NCI-H446 treated with DMSO at 0.1 percent for 48 hours (cell line): ENCODE data around the gene FOXO6.

Experiments used
- DNase-seq: peaks from one replicate; lab custom pipeline; 2025; lab: John Stamatoyannopoulos, UW

The FOXO6 gene

DNA sequence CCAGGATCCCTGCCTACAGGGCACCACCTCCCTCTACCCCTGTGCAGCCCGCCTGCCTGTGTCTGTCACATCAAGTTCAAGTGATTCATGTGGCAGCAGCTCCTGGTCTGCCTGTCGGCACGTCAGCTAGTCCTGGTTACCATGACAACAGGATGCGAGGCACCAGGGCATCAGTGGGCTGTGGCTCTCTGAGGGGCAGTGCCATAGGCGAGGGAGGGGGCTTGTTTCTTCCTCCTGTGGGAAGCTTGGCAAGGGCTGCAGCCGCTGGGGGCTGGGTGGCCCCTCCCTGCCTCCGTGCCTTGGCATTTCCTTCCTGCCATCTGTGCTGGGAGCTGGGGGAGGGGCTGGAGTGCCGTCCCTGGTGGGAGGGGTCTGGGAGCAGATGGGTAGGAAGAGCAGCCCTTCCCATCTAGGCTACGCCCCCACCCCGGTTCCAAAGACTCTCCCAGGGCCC, 43.1 kb downstream of the FOXO6 start:
- DNase-seq, result peak; percentile 99

DNA sequence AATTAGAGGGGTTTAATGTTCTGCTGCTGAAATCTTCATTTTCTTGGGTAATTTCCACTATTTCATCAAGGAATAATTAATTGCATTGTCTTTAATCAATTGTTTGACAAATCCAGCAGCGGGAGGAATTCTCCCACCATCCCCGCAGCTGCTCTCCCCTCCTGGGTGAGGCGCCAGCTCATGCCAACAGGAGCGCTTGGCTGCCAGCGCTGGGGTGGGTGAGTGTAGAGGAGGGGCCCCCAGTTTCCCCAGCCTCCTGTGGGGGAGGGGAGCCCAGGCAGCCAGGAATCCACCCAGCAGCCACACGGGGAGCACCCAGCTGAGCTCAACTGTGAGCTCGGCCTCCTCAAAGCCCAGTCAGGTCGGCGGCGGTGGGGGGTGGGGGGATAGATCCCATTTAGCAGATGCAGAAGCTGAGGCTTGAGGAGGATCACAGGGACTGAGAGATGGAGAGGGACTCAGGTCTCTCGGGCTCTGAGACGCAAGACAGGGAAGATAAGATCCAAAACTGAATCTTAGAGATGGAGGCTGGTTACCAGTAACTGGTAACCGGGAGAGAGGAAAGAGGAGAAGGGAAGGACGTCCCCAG, 46.5 kb downstream of the FOXO6 start:
- DNase-seq, result no peak

DNA sequence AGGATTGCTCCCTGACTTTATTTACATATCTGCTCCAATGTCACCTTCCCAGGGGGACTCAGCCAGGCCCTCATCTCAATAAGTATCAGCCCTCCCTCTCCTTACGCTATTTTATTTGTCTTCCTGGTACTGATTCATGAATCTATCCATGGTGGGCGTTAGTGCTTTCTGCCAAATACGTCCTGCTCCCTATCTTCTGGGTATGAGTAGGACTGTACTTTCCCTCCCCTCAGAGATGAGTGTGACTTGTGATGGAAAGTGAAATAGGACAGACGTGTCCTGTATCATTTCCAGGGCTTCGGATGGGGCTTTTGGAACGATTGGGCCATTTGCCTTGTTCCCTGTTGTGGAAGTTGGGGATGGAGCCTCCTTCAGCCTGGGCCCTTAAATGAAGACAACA, 47.5 kb downstream of the FOXO6 start:
- no peak for DNase-seq

DNA sequence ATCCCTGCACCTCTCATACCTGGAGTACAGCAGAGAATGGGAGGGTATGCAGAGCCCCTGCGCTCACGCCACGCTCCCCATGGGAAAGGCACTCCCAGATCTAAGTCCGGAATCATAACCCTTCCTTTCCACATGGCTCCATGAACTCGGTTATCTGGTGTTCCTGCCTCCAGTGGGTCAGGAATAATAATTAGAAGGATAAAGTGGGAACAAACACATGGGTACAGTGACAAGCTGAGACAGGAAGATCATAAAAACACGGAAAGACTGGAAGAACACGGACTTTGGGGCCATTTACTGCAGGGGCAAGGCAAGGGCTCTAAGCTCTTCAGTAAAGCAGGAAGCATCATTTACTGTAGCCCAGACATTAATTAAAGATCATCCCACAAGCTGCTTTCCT, 48.6 kb downstream of the FOXO6 start:
- DNase-seq, result no peak

DNA sequence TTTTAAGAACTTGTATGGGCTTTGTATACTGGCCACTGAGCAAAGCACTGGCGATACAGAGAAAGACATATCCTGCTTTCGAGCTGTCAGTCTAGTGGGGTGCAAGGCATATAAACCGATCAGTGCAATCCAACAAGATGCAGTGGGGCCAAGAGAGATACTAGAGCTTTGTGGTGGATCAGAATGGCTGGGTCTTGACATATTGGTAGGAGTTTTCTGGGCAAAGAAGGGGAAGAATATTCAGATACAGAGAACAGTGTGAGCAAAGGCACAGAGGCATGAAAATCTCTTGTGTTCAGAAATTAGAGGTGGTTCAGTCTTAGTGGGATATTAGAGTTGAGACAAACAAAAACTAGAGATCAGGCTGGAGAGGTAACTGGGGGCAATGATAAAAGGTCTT, 49.2 kb downstream of the FOXO6 start:
- no peak for DNase-seq

DNA sequence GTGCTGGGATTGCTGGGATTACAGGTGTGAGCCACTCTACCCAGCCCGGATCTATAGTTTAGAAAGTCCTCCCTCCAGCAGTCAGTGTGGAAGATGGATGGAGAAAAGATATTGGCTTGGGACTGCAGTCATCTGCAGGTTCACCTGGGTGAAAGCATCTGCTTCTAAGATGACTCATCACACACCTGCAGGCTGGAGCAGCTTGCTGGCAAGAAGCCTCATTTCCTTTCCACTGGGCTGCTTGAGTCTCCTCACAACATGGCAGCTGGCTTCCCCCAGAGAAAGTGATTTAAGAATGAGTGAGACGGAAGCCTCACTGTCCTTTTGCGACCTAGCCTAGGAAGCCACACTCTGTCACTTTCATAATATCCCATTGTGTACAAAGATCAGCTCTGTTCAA, 50.0 kb downstream of the FOXO6 start:
- DNase-seq, result no peak

DNA sequence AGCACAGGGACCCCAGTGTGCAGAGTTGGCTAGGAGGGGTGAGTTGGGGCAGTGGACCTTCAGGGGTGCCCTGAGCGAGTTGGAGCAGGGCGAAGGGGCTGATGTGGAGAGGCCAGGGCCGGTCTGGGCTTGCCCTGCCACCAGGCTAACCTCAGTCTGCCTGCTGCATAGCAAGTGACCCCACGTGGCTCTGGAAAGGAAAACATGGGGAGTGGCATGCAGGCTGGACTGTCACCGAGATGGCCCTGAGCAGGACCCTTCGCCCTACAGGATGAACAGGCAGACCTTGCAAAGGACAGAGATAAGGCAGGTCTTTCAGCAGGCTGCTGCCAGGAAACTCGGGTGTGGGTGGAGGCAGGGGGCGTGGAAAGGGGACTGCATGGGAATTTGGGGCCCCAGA, 51.5 kb downstream of the FOXO6 start:
- DNase-seq, result no peak

DNA sequence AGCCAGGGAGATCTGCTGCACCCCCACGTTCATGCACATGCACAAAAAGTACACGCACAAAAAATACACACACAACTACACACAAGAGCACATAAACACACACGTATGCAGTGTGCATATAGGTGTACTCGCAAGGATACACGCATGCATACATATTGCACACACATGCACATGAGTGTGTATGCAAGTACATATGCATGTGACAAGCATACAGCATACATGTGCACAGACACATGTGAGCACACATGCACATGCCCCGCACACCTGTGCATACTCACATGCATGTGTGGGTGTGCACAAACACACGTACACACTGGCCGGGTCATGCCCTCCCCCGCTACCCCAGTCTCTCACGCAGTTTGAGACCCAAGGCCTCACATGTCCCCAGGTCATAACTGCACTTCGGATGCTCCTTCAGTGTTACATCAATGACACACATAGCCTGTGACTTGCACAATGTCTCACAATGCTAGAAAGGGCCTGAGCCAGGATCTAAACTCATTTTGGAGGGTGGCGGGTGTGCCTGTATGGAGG, 52.6 kb downstream of the FOXO6 start:
- no peak for DNase-seq

DNA sequence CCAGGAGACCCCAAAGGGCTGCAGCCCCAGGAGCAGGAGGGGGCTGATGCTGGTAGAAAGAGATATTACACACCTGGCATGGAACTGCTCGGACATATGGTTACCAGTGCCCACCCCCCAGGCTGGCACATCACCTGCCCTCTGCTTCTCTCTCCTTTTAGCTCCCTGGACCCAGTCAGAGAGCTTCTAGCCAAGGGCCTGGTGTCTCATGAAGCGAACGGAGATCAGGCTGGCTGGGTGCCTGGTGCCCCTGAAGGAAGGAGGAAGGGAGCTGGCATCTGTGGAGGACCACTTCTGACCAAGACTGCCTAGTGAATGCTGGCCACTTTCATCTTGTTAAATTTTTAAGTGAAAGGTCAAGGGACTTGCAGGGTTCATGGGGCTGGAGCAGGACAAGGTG, 53.1 kb downstream of the FOXO6 start:
- peak; percentile 40 for DNase-seq

DNA sequence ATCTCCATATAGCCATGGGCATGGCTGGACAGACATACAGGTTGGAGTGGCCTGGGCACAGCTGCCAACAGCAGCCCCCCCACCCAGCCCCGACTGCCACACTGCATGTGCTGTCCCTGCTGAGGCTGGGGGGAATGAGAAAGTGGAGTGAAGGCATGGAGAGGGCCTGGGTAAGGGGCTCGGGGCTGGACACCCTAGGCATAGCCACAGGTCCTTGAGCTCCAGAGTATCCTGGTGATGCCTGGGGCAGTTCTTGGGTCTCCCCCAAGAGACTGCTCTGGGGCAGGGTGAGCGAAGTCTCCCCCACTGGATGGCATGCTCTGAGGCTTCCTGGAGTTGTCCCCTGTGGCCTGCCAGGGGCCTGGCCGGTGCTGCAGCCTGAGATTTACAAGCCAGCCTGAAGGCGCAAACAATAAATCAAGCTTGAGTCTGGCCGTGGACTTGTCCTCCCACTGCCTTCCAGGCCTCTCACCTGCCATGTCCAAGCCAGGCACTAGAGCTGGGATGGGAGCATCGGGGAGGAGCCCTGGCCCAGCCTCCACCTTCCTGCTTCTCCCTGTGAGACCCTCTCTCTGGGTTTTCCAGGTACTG, 53.6 kb downstream of the FOXO6 start:
- no peak for DNase-seq

DNA sequence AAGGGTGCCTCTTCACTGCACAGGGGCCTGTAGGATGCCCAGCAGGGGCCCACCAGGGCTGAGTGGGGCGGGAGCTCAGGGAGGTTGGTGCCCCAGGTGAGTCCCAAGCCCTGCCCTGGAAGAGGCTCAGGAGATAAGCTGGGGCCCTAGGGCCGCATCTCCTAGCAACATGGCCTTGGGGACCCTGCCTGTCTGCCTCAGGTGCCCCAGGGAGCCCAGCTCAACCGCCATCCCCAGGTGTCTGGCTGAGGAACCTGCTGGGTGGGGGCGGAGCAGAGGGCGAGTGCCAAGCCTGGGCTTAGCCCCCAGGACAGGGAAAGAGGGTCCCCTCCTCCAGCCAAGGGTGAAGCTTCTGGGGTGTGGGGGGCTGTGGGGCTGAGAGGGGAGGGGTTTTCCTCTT, 54.8 kb downstream of the FOXO6 start:
- no peak for DNase-seq

DNA sequence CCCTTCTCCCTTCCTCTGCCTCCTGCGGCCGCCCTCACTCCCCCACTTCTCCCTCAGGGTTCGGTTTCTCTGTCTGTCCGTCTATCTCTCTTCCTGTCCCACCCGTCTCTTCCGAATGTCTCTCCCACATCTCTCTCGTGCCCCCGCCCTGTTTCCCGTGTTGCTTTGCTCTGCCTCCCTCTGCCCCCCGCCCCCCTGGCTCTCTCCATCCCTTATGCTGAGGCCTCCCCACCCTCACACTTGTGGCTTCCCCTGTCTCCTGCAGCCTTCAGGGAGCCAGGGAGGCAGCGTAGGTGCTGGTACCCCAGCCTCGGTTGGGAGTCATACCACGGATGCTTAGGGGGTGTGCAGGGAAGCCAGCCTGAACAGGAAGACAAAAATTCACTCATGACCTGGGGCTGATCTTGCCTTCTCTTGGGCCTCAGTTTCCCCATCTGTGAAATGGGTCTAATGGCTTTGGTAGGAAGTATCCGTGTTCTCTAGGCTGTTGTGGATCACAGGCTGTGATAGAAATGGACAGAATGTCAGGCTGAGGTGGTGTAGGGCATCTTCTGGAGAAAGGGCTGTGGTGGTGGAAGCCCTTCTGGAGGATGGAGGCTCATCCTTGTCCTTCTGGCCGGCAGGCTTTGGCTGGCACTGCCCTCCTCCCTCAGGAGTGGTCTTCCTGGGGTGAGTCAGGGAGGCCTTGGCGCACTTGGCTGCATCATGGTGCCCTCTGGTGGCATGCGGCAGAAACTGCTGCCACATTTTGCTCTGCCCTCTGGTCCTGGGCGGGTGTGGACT, 55.5 kb downstream of the FOXO6 start:
- DNase-seq, result peak; percentile 56

DNA sequence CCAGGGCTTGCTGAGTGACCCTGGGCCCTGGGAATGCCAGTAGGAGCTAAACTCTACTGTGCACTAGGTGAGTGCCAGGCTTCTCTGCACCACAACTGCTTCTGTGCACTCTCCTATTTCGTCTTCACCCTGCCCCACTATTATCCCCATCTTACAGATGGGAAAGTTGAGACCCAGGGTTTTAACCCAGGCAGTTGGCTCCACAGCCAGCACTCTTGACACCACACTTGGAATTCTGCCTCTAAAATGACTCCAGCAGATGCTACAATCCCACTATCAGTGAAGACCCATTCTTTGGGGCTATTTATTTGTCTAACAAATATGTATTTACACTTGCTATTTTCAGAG, 56.1 kb downstream of the FOXO6 start:
- no peak for DNase-seq

DNA sequence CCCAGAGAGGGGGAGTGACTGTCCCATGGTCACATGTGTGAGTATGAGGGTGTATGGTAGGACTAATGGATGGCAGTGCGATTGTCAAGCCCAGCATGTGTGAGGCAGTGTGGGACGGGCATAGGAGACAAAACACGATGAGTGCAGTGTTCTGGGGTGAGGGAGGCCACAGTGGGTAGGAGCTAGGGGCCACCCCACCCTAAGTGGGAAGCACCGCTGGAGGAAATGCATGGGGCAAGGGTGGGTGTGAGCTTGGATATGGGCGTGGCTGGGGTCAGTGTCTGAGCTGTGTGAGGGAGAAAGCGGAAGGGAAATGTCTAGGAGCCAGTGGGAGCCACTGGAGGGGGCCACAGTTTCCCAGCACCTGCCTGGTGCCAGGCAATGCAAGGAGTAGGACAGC, 56.5 kb downstream of the FOXO6 start:
- DNase-seq, result no peak

DNA sequence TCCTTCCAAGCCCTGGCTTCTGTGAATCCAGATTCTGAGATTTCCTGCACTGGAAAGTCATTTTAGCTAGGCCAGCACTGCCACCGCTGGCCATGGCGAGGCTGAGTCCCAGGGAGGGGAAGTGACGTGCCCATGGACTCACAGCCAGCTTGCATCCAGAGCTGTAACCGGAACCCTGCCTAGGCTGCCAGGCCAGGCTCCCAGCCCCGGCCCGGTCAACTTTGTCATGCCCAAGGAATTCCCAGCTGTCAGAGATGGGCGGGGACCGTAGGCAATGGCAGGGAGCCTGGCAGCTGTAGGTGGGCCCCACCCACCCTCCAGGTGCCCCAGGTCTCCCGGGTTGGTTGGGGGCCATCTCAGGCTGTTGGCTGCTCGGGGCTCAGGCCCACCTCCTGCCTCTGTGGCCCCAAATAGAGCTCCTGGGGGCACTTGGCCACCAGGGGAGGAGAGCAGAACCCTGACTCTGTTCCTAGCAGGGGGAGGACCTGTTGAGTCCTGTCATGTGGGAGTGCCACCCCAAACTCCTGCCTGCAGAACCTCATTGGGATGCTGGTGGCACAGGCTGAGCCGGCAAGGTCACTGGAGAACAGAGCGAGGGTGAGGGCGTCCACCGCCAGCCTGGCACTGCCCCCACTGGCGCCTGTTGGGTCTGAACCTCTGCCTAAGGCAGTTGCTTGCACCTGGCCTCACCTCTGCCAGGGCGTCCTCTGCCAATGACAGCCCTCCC, 57.8 kb downstream of the FOXO6 start:
- DNase-seq, result peak; percentile 68

DNA sequence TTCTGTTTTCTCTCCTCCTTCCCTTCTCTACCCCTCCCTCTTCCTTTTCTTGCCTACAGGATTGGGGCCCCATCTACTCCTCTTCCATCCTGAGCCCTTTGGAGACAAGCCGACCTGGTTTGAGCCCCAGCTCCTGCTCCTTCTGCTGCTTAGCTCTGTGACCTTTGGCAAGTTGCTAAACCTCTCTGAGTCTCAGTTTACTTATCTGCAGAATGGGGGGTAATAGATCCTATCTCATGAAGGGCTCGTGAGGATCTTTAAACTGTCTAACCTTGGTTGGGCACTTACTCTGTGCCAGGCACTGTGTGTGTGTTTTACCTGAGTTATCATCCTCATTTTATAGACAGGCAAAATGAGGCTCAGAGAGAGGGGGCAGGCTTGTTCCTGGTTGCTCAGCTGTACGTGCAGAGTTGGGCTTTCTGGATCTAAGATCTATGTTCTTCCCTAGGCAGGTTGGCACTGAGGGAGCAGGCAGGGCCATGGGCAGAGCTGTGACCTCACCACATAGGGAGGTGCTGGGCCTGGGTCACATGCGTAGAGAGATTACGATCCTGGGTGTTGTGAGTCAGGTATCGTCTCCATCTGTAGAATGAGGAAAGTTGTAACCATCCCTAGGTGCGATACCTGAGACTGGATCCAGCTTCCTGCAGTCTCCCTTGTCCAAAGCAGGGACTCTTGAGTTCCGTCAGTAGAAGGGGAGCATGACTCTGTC, 58.5 kb downstream of the FOXO6 start:
- DNase-seq, result no peak

DNA sequence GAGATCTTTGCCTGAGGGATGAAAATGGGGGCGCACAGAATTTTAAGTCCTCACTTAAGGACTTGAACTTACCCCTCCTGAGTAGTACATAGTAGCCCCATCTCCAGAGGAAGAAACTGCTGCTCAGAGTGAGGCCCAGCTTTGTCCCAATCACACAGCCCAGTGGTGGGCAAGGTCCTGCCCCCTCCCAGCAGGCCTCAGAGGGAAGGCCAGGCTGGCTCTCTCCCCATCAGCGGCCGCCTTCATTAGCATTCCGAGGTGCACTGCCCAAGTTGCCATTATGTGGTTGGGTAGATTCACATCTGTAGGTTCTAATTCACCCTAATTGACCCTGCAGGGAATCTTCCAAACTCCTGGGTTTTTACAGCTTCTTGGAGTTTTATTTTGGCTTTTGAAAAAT, 59.1 kb downstream of the FOXO6 start:
- DNase-seq, result no peak

DNA sequence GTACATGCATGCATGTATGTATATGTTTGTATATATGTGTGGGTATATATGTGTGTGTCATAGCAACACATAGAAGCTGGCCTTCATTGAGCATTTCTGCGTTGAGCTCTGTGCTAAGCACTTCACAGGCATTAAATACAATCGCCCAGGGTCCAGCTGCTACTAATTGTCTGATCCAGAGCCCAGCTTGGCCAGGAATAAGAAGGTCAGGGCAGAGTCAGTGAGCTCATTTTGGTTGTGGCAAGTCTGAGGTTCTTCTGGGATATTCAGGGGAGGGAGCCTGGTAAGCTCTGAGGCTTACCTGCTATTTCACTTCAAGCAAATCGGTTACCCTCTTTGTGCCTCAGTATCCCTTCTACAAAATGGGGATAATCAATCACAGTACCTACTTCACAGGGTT, 59.6 kb downstream of the FOXO6 start:
- no peak for DNase-seq

DNA sequence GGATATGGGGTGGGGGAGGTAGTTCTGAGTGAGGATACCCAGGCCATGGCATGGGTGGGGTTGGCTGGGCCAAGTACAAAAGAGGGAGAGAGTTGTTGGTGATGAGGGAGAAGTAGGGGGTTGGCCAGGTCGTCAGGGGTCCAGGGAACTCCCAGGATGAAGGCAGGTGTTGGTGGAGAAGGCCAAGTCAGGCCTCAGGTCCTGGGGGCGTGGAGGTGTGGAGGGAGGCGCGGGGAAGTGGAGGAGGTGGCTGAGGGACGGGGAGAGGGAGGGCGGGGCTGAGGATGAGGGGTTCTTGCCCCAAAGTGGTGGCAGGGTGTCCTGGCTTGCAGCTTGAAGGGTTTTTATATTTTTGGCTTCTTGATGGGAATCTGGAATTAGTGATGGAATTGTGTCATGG, 61.1 kb downstream of the FOXO6 start:
- DNase-seq, result no peak

DNA sequence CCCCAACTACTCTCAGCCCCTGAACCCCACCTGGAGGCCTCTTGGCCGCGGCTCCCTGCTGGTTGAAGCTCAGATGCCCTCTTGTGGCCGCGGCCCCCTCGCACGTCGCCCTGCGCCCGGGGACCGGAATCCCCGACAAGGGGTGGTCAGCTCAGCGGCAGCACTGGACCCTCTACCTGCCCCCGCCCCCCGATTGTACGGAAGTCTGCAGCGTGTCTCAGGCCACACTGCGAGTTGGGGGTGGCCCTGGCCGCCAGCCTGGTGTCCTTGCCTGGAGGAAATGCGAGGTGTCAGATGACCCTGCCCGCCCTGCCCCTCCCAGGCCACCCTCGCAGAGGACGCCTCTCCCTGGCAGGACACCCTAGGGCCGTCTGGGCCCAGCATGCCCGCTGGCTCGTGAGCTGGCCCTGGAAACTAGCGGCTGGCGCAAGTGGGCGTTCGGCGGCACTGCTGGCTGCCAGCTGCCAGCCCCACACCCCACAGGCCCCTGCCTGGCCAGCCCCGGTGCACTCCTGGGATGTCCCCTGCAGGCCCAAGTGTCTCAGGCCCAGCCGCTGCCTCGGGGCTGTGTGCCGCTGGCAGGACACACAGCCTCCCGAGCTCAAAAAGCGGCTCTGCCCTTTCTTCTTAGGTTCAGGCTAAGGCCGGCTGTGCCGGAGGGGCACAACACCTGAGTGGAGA, 62.4 kb downstream of the FOXO6 start:
- DNase-seq, result no peak

DNA sequence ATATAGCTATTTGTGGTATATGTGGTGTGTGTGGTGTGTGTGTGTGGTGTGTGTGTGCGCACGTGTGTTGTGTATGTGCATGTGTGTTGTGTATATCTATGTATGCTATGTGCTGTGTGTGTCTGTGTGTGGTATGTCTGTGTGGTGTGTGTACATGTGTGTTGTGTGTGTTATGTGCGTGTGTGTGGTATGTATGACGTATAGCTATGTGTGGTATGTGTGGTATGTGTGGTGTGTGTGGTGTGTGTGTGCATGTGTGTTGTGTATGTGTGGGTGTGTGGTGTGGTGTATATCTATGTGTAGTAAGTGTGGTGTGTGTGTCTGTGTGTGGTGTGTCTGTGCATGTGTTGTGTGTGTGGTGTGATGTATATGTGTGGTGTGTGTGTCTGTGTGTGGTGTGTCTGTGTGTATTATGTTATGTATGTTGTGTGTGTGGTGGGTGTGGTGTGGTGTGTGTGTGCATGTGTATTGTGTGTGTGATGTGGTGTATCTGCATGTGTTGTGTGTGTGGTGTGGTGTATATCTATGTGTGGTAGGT, 63.4 kb downstream of the FOXO6 start:
- DNase-seq, result no peak
